GM12892 (cell line): ENCODE results near the gene STK10.

ENCODE experiments used
- DNase-seq: peaks from one replicate; pipeline ENCODE4 v3.0.0; 2011; ENCODE audit not compliant: insufficient read length
- FAIRE-seq: peaks from 2 replicates; lab custom pipeline; 2011; peaks lifted over from hg19 to GRCh38; lab: Jason Lieb, UNC
- POLR2A ChIP-seq: IDR thresholded peaks from 2 replicates; pipeline ENCODE4 v1.6.1; 2011; ENCODE audit warnings: low read depth, low read length, control low read depth
- POLR2AphosphoS5 ChIP-seq: IDR thresholded peaks from 2 replicates; pipeline ENCODE4 v1.6.1; 2011; ENCODE audit warnings: low read depth, low read length, control low read depth
- TAF1 ChIP-seq: IDR thresholded peaks from 2 replicates; pipeline ENCODE4 v1.6.1; 2011; ENCODE audit warnings: low read depth, mild to moderate bottlenecking, control low read depth, low read length, borderline replicate concordance

Gene STK10

GRCh38 chr5:172187118-172188032 lies 649 bp downstream of the STK10 start:
- FAIRE-seq (peak; percentile 87), DNase-seq (peak; percentile 45)
- TF ChIP-seq TAF1 (peak; percentile 60; the same call in 1 of the 2 replicates), POLR2A (0 out of 2 replicates have a peak, but pooled peaks have one; percentile 38), POLR2AphosphoS5 (peak; percentile 44; the same call in 1 of the 2 replicates)

- FAIRE-seq: no peak
- no peak for DNase-seq
- no peak for TF ChIP-seq POLR2A
- TF ChIP-seq TAF1: no peak
- TF ChIP-seq POLR2AphosphoS5: no peak
Measured at GRCh38 chr5:172186114-172186695, 1.8 kb downstream of the STK10 start.

- DNase-seq: no peak
- FAIRE-seq: no peak
Measured at GRCh38 chr5:172185096-172185461, 2.9 kb downstream of the STK10 start.

GRCh38 chr5:172183881-172184280 lies 4.1 kb downstream of the STK10 start:
- no peak for DNase-seq
- TF ChIP-seq POLR2AphosphoS5 (no peak), TAF1 (no peak), POLR2A (no peak)
- no peak for FAIRE-seq

More at GRCh38 chr5:172185096-172185461, 2.9 kb downstream of the STK10 start:
- TF ChIP-seq POLR2AphosphoS5 (no peak), POLR2A (no peak), TAF1 (no peak)

GRCh38 chr5:172182291-172182690 lies 5.7 kb downstream of the STK10 start:
- no peak for FAIRE-seq

GRCh38 chr5:172180936-172181335 lies 7.1 kb downstream of the STK10 start:
- FAIRE-seq: no peak

More at GRCh38 chr5:172182291-172182690, 5.7 kb downstream of the STK10 start:
- TF ChIP-seq POLR2AphosphoS5 (no peak), POLR2A (no peak), TAF1 (no peak)
- no peak for DNase-seq

GRCh38 chr5:172178991-172179989 lies 8.7 kb downstream of the STK10 start:
- peak; percentile 61 for DNase-seq
- FAIRE-seq: peak; percentile 94
- peak; percentile 66; the same call in 1 of the 2 replicates for TF ChIP-seq POLR2AphosphoS5
- TF ChIP-seq POLR2A: peak; percentile 85
- no peak for TF ChIP-seq TAF1

More at GRCh38 chr5:172180936-172181335, 7.1 kb downstream of the STK10 start:
- DNase-seq: no peak
- TF ChIP-seq POLR2AphosphoS5: peak; percentile 40; the same call in 1 of the 2 replicates
- TF ChIP-seq TAF1: no peak

GRCh38 chr5:172178301-172178987 lies 9.6 kb downstream of the STK10 start:
- DNase-seq (no peak), FAIRE-seq (no peak)
- TF ChIP-seq TAF1 (no peak), POLR2A (no peak), POLR2AphosphoS5 (no peak)

GRCh38 chr5:172177176-172177575 lies 10.8 kb downstream of the STK10 start:
- TF ChIP-seq POLR2A (no peak), TAF1 (no peak), POLR2AphosphoS5 (no peak)
- DNase-seq: no peak
- FAIRE-seq: no peak

GRCh38 chr5:172175263-172175719 lies 12.7 kb downstream of the STK10 start:
- peak; percentile 80 for DNase-seq
- FAIRE-seq: peak; percentile 95
- TF ChIP-seq TAF1: no peak
- peak; percentile 76 for TF ChIP-seq POLR2A
- TF ChIP-seq POLR2AphosphoS5: peak; percentile 79
